H9 (cell line): ENCODE measurements around the gene DNAH1. TPM values are rescaled to one million over a fixed set of nuclear protein-coding genes. Genes with fewer than 3 reads are reported as not detected.
A peak's percentile ranks its signal among the peaks of the same experiment; 100 is the strongest.

Experiments used
- DNase-seq: peaks from one replicate; pipeline ENCODE4 v3.0.0-alpha.2; 2017
- H2AFZ ChIP-seq: one replicate; pipeline ENCODE4 v1.6.1; 2013; ENCODE audit warnings: mild to moderate bottlenecking, low read length, control low read depth, moderate library complexity
- H2AK5ac ChIP-seq: 2 replicates; pipeline ENCODE4 v1.6.1; 2013; ENCODE audit warnings: low read length, control low read depth, mixed read lengths; ENCODE audit not compliant: insufficient read length
- H2BK120ac ChIP-seq: one replicate; pipeline ENCODE4 v1.6.1; 2013; ENCODE audit warnings: low read depth, mild to moderate bottlenecking, low read length, control low read depth, inconsistent platforms; ENCODE audit not compliant: poor library complexity, severe bottlenecking
- H2BK12ac ChIP-seq: 2 replicates; pipeline ENCODE4 v1.6.1; 2013; ENCODE audit warnings: low read length, control low read depth, mixed read lengths, low read depth; ENCODE audit not compliant: insufficient read length
- H2BK15ac ChIP-seq: 2 replicates; pipeline ENCODE4 v1.6.1; 2013; ENCODE audit warnings: low read depth, low read length, control low read depth
- H2BK20ac ChIP-seq: one replicate; pipeline ENCODE4 v1.6.1; 2013; ENCODE audit warnings: low read depth, mild to moderate bottlenecking, low read length, control low read depth, inconsistent platforms; ENCODE audit not compliant: poor library complexity, severe bottlenecking
- H2BK5ac ChIP-seq: 2 replicates; pipeline ENCODE4 v1.6.1; 2013; ENCODE audit warnings: low read length, control low read depth, mixed read lengths; ENCODE audit not compliant: insufficient read length
- H3K14ac ChIP-seq: 2 replicates; pipeline ENCODE4 v1.6.1; 2013; ENCODE audit warnings: low read length, control low read depth; ENCODE audit not compliant: insufficient read depth
- H3K18ac ChIP-seq: 2 replicates; pipeline ENCODE4 v1.6.1; 2013; ENCODE audit warnings: low read depth, mild to moderate bottlenecking, mixed read lengths, low read length, control low read depth; ENCODE audit not compliant: insufficient read length
- H3K23ac ChIP-seq: 2 replicates; pipeline ENCODE4 v1.6.1; 2013; ENCODE audit warnings: low read length, control low read depth, mixed read lengths, low read depth; ENCODE audit not compliant: insufficient read length
- H3K23me2 ChIP-seq: 2 replicates; pipeline ENCODE4 v1.6.1; 2013; ENCODE audit warnings: low read depth, mild to moderate bottlenecking, mixed read lengths, low read length, control low read depth; ENCODE audit not compliant: insufficient read length, poor library complexity, severe bottlenecking
- H3K27ac ChIP-seq: 2 replicates; pipeline ENCODE4 v1.5.1; 2013; ENCODE audit warnings: low read length, control low read depth, mixed read lengths, low read depth; ENCODE audit not compliant: insufficient read length
- H3K27me3 ChIP-seq: 2 replicates; pipeline ENCODE4 v1.6.1; 2013; ENCODE audit warnings: low read length, control low read depth, inconsistent platforms; ENCODE audit not compliant: insufficient read depth
- H3K4ac ChIP-seq: 2 replicates; pipeline ENCODE4 v1.6.1; 2013; ENCODE audit warnings: low read depth, mild to moderate bottlenecking, control low read depth, inconsistent platforms, low read length, moderate library complexity
- H3K4me1 ChIP-seq: 2 replicates; pipeline ENCODE4 v1.6.1; 2013; ENCODE audit warnings: low read length, control low read depth, inconsistent platforms; ENCODE audit not compliant: insufficient read depth
- H3K4me2 ChIP-seq: 2 replicates; pipeline ENCODE4 v1.6.1; 2013; ENCODE audit warnings: low read length, control low read depth, mixed read lengths; ENCODE audit not compliant: insufficient read length, insufficient read depth
- H3K56ac ChIP-seq: 2 replicates; pipeline ENCODE4 v1.6.1; 2013; ENCODE audit warnings: low read depth, mild to moderate bottlenecking, mixed read lengths, low read length, control low read depth; ENCODE audit not compliant: insufficient read length
- H3K79me1 ChIP-seq: 2 replicates; pipeline ENCODE4 v1.6.1; 2013; ENCODE audit warnings: low read depth, mild to moderate bottlenecking, moderate library complexity, low read length, control low read depth, inconsistent platforms; ENCODE audit not compliant: insufficient read depth, poor library complexity, severe bottlenecking
- H3K79me2 ChIP-seq: 2 replicates; pipeline ENCODE4 v1.6.1; 2013; ENCODE audit warnings: low read length, control low read depth, inconsistent platforms; ENCODE audit not compliant: insufficient read depth
- H3K9ac ChIP-seq: 2 replicates; pipeline ENCODE4 v1.6.1; 2013; ENCODE audit warnings: low read length, control low read depth, mixed read lengths; ENCODE audit not compliant: insufficient read length; ENCODE audit errors: extremely low read depth
- H3K9me3 ChIP-seq: one replicate; pipeline ENCODE4 v1.6.1; 2013; ENCODE audit warnings: low read depth, low read length, inconsistent platforms; ENCODE audit not compliant: control insufficient read depth
- H3T11ph ChIP-seq: one replicate; pipeline ENCODE4 v1.6.1; 2013; ENCODE audit warnings: mild to moderate bottlenecking, low read length, control low read depth, inconsistent platforms
- H4K20me1 ChIP-seq: one replicate; pipeline ENCODE4 v1.6.1; 2013; ENCODE audit not compliant: control insufficient read depth, insufficient read length, insufficient read depth
- H4K5ac ChIP-seq: 2 replicates; pipeline ENCODE4 v1.6.1; 2013; ENCODE audit warnings: low read depth, mild to moderate bottlenecking, mixed read lengths, low read length, control low read depth; ENCODE audit not compliant: insufficient read length
- H4K8ac ChIP-seq: replicated peaks from 2 replicates; pipeline ENCODE4 v1.6.1; 2013; ENCODE audit warnings: low read length, control low read depth, mixed read lengths, low read depth; ENCODE audit not compliant: insufficient read length
- H4K91ac ChIP-seq: 2 replicates; pipeline ENCODE4 v1.6.1; 2013; ENCODE audit warnings: low read depth, mild to moderate bottlenecking, moderate library complexity, mixed read lengths, low read length, control low read depth; ENCODE audit not compliant: insufficient read length
- H3K27ac Mint-ChIP-seq, 3 experiments: 2 replicates in 2 of 3; 3 replicates in 1 of 3; pipeline ENCODE4 v1.8.0; 2020 to 2021; ENCODE audit warnings: mixed read lengths in 3 of 3, mild to moderate bottlenecking in 1 of 3, moderate library complexity in 1 of 3
- H3K27me3 Mint-ChIP-seq: 2 replicates; pipeline ENCODE4 v1.8.0; 2021; ENCODE audit warnings: low read depth, mild to moderate bottlenecking, moderate library complexity, mixed read lengths
- H3K36me3 Mint-ChIP-seq, 3 experiments: 2 replicates in 2 of 3; 3 replicates in 1 of 3; pipeline ENCODE4 v1.8.0; 2020 to 2021; ENCODE audit warnings: low read depth in 3 of 3, mixed read lengths in 3 of 3; ENCODE audit not compliant: insufficient read depth in 1 of 3
- H3K4me1 Mint-ChIP-seq, 2 experiments: 2 replicates each; pipeline ENCODE4 v1.8.0; 2020; ENCODE audit warnings: mixed read lengths in 2 of 2
- H3K4me3 Mint-ChIP-seq, 2 experiments: 2 replicates in 1 of 2; 3 replicates in 1 of 2; pipeline ENCODE4 v1.8.0; 2020 to 2021; ENCODE audit warnings: mild to moderate bottlenecking in 2 of 2, mixed read lengths in 2 of 2, moderate library complexity in 1 of 2
- H3K9me3 Mint-ChIP-seq, 2 experiments: 2 replicates in 1 of 2; 3 replicates in 1 of 2; pipeline ENCODE4 v1.8.0; 2020; ENCODE audit warnings: mild to moderate bottlenecking in 2 of 2, mixed read lengths in 2 of 2, moderate library complexity in 1 of 2
- WGBS: extraction: QIAGEN DNeasy Blood & Tissue Kit; methylation state at CpG from one replicate; pipeline ENCODE4 v1.1.7; 2013; ENCODE audit warnings: missing lambda C conversion rate, low lambda C conversion rate, mixed read lengths; ENCODE audit not compliant: insufficient read length; ENCODE audit errors: extremely low coverage; 5-methylcytosine and 5-hydroxymethylcytosine counted together
- total RNA-seq: library from RNA; stranded (reverse); gene quantifications from 2 replicates; pipeline ENCODE4 v1.2.1, GENCODE V29; 2021
- TF ChIP-seq, protein P1 (sequence below): fragments of 200-600 bp; sonication (generic); conservative IDR thresholded peaks from 3 replicates; pipeline ENCODE4 v1.8.0; 2021; ENCODE audit warnings: antibody characterized with exemption, mild to moderate bottlenecking

Gene DNAH1
- total RNA-seq, 1 experiment from 2014 or later = 2.0 TPM

DNA sequence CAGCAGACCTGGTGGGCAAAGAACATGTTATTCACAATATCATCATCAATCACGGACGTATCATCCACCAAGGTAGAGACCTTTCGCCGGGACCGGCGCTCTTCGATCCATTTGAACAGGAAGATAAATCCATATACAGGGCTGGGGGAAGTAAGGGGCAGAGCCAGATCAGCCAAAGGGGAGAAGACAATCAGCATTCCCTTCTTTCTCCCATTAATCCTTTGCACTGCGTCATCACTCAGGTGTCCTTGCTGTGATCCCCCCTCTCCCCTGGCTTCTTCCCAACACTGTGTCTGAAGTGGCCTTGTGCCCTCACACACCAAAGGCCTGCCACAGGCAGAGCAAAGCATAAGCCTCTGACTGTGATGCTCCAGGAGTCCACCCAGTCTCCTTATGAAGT, 92.3 kb downstream of the DNAH1 start:
- Histone ChIP-seq H3K27ac (no peak overlapping the region), H3K23me2 (peaks cover 17% of the 10 kb centered on the region), H3K27me3 (no peaks in the 10 kb centered on the region), H4K20me1 (no peaks in the 10 kb centered on the region), H4K5ac (no peak overlapping the region), H2BK15ac (no peak overlapping the region), H3K4me2 (peak overlapping the region; percentile 74), H3K4me1 (no peaks in the 10 kb centered on the region), H3K14ac (no peak overlapping the region), H2BK12ac (no peak overlapping the region), H3K9ac (no peak overlapping the region), H4K91ac (no peak overlapping the region), H3K4ac (no peak overlapping the region), H3K9me3 (no peaks in the 10 kb centered on the region), H3K79me1 (peaks cover 4% of the 10 kb centered on the region), H4K8ac (no peak overlapping the region), H2AFZ (no peak overlapping the region), H3T11ph (no peak overlapping the region), H2BK5ac (no peak overlapping the region), H3K23ac (no peak overlapping the region), H2BK120ac (no peak overlapping the region), H3K18ac (no peak overlapping the region), H3K56ac (no peak overlapping the region), H2AK5ac (no peak overlapping the region), H2BK20ac (no peak overlapping the region), H3K79me2 (peaks cover 3% of the 10 kb centered on the region; the same call in 1 of the 2 replicates)
- H3K36me3 Mint-ChIP-seq = peaks cover 22 to 50% (median 47%) of the 10 kb centered on the region in 3 experiments
- H3K27me3 Mint-ChIP-seq = no peaks in the 10 kb centered on the region
- no peak for DNase-seq
- H3K27ac Mint-ChIP-seq = no peak overlapping the region; a peak in 1 of 7 replicates
- H3K4me3 Mint-ChIP-seq = peak overlapping the region; percentile 88 to 92
- TF ChIP-seq, protein P1, sequence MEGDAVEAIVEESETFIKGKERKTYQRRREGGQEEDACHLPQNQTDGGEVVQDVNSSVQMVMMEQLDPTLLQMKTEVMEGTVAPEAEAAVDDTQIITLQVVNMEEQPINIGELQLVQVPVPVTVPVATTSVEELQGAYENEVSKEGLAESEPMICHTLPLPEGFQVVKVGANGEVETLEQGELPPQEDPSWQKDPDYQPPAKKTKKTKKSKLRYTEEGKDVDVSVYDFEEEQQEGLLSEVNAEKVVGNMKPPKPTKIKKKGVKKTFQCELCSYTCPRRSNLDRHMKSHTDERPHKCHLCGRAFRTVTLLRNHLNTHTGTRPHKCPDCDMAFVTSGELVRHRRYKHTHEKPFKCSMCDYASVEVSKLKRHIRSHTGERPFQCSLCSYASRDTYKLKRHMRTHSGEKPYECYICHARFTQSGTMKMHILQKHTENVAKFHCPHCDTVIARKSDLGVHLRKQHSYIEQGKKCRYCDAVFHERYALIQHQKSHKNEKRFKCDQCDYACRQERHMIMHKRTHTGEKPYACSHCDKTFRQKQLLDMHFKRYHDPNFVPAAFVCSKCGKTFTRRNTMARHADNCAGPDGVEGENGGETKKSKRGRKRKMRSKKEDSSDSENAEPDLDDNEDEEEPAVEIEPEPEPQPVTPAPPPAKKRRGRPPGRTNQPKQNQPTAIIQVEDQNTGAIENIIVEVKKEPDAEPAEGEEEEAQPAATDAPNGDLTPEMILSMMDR = no peak
- H3K9me3 Mint-ChIP-seq = no peaks in the 10 kb centered on the region; a peak in 1 of 5 replicates
- WGBS = no CpG with 5 or more reads among the region's 8 CpGs
- peaks cover 18 to 21% of the 10 kb centered on the region in 2 experiments for H3K4me1 Mint-ChIP-seq
